Kidney tubule cell (primary cell): ENCODE data around the gene LCA5L.
"Not testable (repeated sequence)": the region's sequence is repeated elsewhere in the genome, so short reads cannot be mapped to it uniquely, and the experiment has no call there.

ENCODE experiments used
- DNase-seq: peaks from one replicate; pipeline ENCODE4 v3.0.0-alpha.2; 2018; ENCODE audit warnings: low spot score

Gene LCA5L

GRCh38 chr21:39387461-39388037 is 58.0 kb downstream of the LCA5L start:
- peak; percentile 85 for DNase-seq

GRCh38 chr21:39386899-39387298 is 58.7 kb downstream of the LCA5L start:
- no peak for DNase-seq

DNA sequence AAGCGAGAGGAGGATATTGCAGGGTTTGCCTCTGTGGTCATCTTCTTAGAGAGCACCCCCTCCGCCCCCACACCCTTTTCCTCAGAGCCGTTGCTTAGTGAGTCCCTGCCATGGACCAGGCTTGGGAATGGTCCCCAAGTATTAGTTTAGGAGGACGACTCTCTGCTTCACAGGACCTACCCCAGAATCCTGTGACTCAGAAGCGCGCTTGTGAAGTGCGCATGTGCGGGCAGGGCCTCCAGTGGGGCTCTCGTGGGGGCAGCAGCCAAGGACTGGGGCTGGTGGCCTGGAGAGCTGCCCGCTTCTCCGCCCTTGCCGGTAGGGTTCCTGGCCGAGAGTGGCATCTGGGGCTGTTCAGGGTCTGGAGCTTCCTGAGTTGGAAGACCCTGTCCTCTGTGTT is 59.4 kb downstream of the LCA5L start:
- peak; percentile 20 for DNase-seq

- peak; percentile 80 for DNase-seq
These were observed 60.1 kb downstream of the LCA5L start for GRCh38 chr21:39385299-39386145.

DNA sequence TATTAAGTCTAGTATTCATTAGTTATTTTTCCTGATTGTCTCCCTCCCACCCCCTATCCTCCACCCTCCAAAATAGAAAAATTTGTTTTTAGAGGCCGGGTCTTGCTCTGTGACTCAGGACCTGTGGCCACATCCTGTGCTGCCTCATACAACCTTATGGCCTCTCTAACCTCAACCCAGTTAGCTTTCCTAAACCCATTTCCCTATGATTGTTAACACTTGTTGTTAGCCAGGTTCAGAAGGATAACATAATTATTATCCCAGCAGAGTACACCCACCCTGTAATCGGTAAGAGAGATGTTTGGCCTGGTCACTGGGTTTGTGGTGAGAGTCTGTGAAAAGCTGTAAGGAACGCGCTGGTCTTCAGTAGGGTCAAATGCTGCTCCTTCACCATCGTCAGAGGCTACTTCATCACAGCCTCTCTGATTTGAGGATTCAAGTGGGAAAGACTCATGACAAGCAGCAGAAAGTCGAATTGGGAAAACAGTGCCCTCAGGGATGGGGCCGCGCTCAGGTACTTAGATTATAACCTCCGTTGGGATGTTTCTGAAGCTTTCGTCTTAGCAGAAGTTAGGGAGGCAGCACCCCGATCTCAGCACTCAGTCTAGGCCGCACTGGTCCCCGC is 60.8 kb downstream of the LCA5L start:
- peak; percentile 70 for DNase-seq

- DNase-seq = not testable (repeated sequence)
These were observed 63.5 kb downstream of the LCA5L start for GRCh38 chr21:39382096-39382495.

DNA sequence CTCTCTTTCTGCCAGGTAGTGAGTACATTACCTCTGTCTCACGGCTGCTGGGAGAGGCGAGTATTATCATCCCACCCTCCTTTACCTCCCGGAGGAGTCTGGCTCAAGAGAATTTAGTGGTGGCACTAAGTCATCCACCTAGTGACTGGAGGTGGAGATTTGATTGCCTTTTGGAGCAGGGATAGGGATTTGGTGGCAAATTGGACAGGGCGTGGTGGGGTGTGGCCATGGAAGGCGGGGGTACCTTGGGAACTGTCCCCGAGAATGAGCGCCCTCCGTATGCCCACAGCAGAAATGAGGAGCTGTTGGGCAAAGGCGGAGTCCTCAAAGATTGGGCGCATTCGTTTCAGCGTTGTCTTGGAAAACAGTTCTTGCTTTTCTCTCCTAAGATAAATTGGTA is 64.6 kb downstream of the LCA5L start:
- DNase-seq = peak; percentile 16

GRCh38 chr21:39379986-39380891 is 65.3 kb downstream of the LCA5L start:
- peak; percentile 98 for DNase-seq

- peak; percentile 14 for DNase-seq
These were observed 68.0 kb downstream of the LCA5L start for GRCh38 chr21:39377444-39378050.

- no peak for DNase-seq
These were observed 70.1 kb downstream of the LCA5L start for GRCh38 chr21:39375446-39375845.

- DNase-seq = no peak
These were observed 71.5 kb downstream of the LCA5L start for GRCh38 chr21:39374046-39374445.

DNA sequence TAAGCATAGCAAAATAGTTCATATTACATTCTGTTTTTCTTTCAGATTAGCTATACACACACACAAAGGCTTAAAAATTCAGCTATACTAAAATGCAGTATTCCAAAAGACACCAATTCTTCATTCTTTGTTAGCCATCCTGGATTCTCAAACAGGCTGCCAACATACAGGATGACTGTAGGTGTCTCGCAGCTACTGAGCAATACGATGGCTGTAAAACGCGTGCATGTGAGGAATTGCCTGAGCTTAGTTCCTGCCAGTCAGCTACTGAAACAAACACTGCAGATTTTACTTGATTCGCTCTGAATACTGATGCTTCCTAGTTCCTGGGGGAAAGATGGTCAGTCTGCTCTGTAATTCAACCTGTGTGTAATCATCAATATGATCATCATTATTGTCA is 71.9 kb downstream of the LCA5L start:
- DNase-seq = peak; percentile 55

GRCh38 chr21:39369896-39370288 is 75.7 kb downstream of the LCA5L start:
- DNase-seq = not testable (repeated sequence)

DNA sequence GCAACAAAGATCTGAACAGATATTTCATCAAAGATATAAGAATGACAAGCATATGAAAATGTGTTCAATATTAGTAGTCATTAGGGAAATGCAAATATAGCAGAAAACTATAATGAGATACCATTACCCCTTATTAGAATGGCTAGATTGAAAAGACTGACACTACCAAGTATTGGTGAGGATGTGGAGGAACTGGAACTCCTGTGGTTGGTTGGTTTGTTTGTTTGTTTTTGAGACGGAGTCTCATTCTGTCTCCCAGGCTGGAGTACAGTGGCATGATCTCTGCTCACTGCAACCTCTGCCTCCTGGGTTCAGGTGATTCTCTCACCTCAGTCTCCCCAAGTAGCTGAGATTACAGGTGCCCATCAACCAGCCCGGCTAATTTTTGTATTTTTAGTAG is 77.8 kb downstream of the LCA5L start:
- DNase-seq = no peak

- no peak for DNase-seq
These were observed 79.0 kb downstream of the LCA5L start for GRCh38 chr21:39366563-39366962.

DNA sequence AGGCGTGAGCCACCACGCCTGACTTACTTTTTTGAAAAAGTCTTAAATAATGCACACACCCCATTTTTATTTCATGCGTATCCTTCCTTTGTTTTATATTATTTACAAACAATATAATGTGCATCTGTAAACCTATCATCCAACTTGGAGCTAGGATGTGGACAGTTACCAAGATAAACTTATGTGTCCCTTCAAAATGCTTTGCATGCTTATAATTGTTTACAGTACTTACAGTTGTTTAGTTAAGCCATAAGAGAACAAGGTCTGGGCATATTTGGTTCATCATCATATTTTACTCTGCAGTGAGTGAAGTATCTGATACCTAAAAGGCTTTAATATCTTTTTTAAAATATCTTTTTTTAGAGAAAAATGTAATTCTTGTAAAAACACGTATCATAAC is 80.6 kb downstream of the LCA5L start:
- no peak for DNase-seq

DNA sequence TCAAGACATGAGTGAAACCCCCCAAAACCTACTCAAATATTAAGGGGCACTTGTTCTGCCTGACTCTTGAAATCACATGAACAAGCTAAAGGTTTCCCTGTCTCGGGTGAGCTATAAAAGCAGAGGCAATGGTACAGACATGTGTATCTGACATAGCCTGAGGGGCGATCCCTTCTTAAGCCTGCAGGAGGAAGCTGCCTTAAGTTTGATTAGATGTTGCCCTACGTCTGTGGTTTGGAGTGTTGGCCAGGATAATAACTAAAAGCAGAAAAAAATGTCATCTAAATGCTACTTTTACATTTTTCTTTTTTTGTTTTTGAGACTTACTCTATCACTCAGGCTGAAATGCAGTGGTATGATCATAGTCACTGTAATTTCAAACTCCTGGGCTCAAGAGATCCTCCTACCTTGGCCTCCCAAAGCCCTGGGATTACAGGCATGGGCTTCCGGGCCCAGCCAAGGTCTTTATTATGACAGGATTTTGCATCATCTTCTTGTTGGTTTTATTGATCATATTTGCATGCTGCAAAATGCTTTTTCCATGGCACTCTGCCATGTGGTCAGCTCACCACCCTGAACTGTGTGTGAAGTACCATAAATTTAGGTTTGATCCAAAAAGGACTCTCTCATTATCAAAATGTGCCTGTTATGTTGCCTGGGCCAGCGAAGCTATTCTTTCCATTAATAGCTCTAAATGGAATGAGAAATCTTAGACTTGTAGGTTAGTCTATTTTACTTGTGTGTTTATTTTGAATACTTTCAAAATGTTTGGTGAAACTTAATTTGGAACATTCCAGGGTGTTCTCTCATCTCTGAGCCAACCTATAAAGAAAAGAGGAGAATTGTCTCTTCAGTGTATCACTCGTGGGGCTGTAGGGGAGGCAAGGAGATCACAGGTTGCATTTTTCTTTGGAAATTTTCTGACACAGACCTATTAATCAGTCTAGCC is 81.7 kb downstream of the LCA5L start:
- DNase-seq = no peak

DNA sequence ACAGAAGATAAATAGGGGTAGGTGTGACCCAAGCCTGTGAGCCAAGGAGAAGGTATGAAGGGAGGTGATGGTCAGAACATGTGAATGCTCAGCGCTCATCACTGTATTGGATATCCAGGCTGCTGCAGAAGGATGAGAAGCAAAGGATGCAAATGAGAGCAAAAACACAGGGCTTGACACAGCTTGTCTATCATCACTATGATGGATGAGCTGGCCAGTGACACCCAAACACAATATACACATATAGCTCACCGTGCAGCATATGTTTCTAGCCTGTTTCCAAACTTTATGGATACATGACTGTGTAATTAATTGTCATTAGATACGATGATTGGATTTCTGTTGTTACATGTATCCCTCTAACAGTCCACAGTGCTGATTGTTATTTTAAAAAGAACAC is 82.8 kb downstream of the LCA5L start:
- no peak for DNase-seq

- DNase-seq = no peak
These were observed 86.2 kb downstream of the LCA5L start for GRCh38 chr21:39359382-39359781.
